Keratinocyte (primary cell): ENCODE results near the gene DNM1. TPM values are rescaled to one million over a fixed set of nuclear protein-coding genes. Genes with fewer than 3 reads are reported as not detected.
A peak's percentile ranks its signal among the peaks of the same experiment; 100 is the strongest.

Source experiments
- DNase-seq: peaks from one replicate; pipeline ENCODE4 v3.0.0-alpha.2; 2011; ENCODE audit warnings: low read depth, missing footprints, low spot score
- FAIRE-seq: peaks from 2 replicates; lab custom pipeline; 2011; peaks lifted over from hg19 to GRCh38; lab: Jason Lieb, UNC
- H2AFZ ChIP-seq: 2 replicates; pipeline ENCODE4 v1.6.0; 2012; ENCODE audit warnings: low read length, control low read depth, inconsistent platforms; ENCODE audit not compliant: control insufficient read depth
- H3K27ac ChIP-seq: 2 replicates; pipeline ENCODE4 v1.5.1; 2011; ENCODE audit warnings: low read length; ENCODE audit not compliant: control insufficient read depth, insufficient read depth
- H3K27me3 ChIP-seq: 3 replicates; pipeline ENCODE4 v1.6.0; 2011; ENCODE audit warnings: low read length; ENCODE audit not compliant: control insufficient read depth, insufficient read depth; ENCODE audit errors: extremely low read depth
- H3K36me3 ChIP-seq, 2 experiments: 2 replicates in 1 of 2; 3 replicates in 1 of 2; pipeline ENCODE4 v1.5.1; 2011; ENCODE audit warnings: low read length in 2 of 2, mild to moderate bottlenecking in 1 of 2; ENCODE audit not compliant: control insufficient read depth in 2 of 2, insufficient read depth in 2 of 2; ENCODE audit errors: extremely low read depth in 1 of 2
- H3K4me1 ChIP-seq: 3 replicates; pipeline ENCODE4 v1.5.1; 2011; ENCODE audit warnings: low read length; ENCODE audit not compliant: control insufficient read depth, insufficient read depth; ENCODE audit errors: extremely low read depth
- H3K4me2 ChIP-seq: 3 replicates; pipeline ENCODE4 v1.6.0; 2011; ENCODE audit warnings: low read depth, low read length; ENCODE audit not compliant: control insufficient read depth, insufficient read depth; ENCODE audit errors: extremely low read depth
- H3K4me3 ChIP-seq, 3 experiments: fragments of 200-600 bp in 1 of 3; sonication (generic) in 1 of 3; 2 replicates in 2 of 3; 3 replicates in 1 of 3; pipeline ENCODE4 v1.5.1; 2011 to 2016; ENCODE audit warnings: low read length in 3 of 3, mild to moderate bottlenecking in 3 of 3, control low read depth in 2 of 3, inconsistent platforms in 1 of 3, low read depth in 1 of 3, mixed read lengths in 1 of 3, mixed run types in 1 of 3, moderate library complexity in 1 of 3; ENCODE audit not compliant: control insufficient read depth in 2 of 3, insufficient read depth in 2 of 3; ENCODE audit errors: extremely low read depth in 1 of 3
- H3K79me2 ChIP-seq: 2 replicates; pipeline ENCODE4 v1.6.0; 2012; ENCODE audit warnings: low read length; ENCODE audit not compliant: control insufficient read depth, insufficient read depth
- H3K9ac ChIP-seq: 3 replicates; pipeline ENCODE4 v1.6.0; 2011; ENCODE audit warnings: low read length; ENCODE audit not compliant: control insufficient read depth, insufficient read depth; ENCODE audit errors: extremely low read depth
- H3K9me1 ChIP-seq: 3 replicates; pipeline ENCODE4 v1.6.0; 2011; ENCODE audit warnings: low read length; ENCODE audit not compliant: control insufficient read depth, insufficient read depth; ENCODE audit errors: extremely low read depth
- H3K9me3 ChIP-seq: 2 replicates; pipeline ENCODE4 v1.5.1; 2012; ENCODE audit warnings: low read depth, low read length; ENCODE audit not compliant: control insufficient read depth
- H4K20me1 ChIP-seq: 3 replicates; pipeline ENCODE4 v1.6.0; 2011; ENCODE audit warnings: low read length; ENCODE audit not compliant: control insufficient read depth, insufficient read depth; ENCODE audit errors: extremely low read depth
- CTCF ChIP-seq, 3 experiments: IDR thresholded peaks in 1 of 3; conservative IDR thresholded peaks in 1 of 3; optimal IDR thresholded peaks in 1 of 3; 2 replicates in 2 of 3; 3 replicates in 1 of 3; pipeline versions ENCODE3 to v1.5.1; 2011; ENCODE audit warnings: low read length in 3 of 3, mild to moderate bottlenecking in 3 of 3, moderate library complexity in 2 of 3, control low read depth in 1 of 3, inconsistent platforms in 1 of 3; ENCODE audit not compliant: insufficient read depth in 2 of 3; ENCODE audit errors: extremely low read depth in 1 of 3
- EZH2 ChIP-seq: IDR thresholded peaks from one replicate; pipeline ENCODE4 v1.6.1; 2012; ENCODE audit warnings: inconsistent platforms, mild to moderate bottlenecking, low read length, moderate library complexity
- dilution Hi-C: fragments of 300-500 bp; cut with MboI; formaldehyde crosslinking; loops from one replicate; pipeline ENCODE4 v1.7.0; 2020; ENCODE audit warnings: low sequenced_read_pairs; ENCODE audit not compliant: extremely low pct_ligation_motif_present
- polyA plus RNA-seq, 5 experiments: library from polyadenylated mRNA; depleted of rRNA in 3 of 5; stranded (reverse) in 3 of 5; stranded (forward) in 1 of 5; unstranded in 1 of 5; fragments of >200 nt; gene quantifications; 1 replicate in 1 of 5; 2 replicates in 3 of 5; 3 replicates in 1 of 5; pipeline versions ENCODE4 v1.2.1 to v1.2.3, GENCODE V29; 2011 to 2012; ENCODE audit warnings: missing spikeins in 2 of 5, low read depth in 1 of 5, low replicate concordance in 1 of 5

The DNM1 gene
- polyA plus RNA-seq, 1 donor (not counting 4 experiments of a cell fraction or from before 2014, with no cell fraction given) = 0.25 TPM

GRCh38 chr9:128190516-128191405 is 12.4 kb upstream of the DNM1 start:
- dilution Hi-C loops = no loop called here

GRCh38 chr9:128191406-128192046 is 11.7 kb upstream of the DNM1 start, which contains the start of gene CIZ1:
CIZ1 (minus strand) TSS chr9:128191572; CDS start chr9:128190857, 715 bp downstream.
- Histone ChIP-seq H3K27me3 (no peaks in the 10 kb centered on the region), H3K9me3 (no peaks in the 10 kb centered on the region), H3K36me3 (peaks cover 8 to 14% of the 10 kb centered on the region in 2 experiments), H3K4me1 (peaks cover 9% of the 10 kb centered on the region), H3K79me2 (peaks cover 13% of the 10 kb centered on the region), H4K20me1 (no peaks in the 10 kb centered on the region), H3K4me3 (peak within 1 kb of the TSS; percentile 64 to 90 (median 85)), H3K4me2 (peak within 1 kb of the TSS; percentile 92), H3K9me1 (no peaks in the 10 kb centered on the region), H3K9ac (peak within 1 kb of the TSS; percentile 84), H3K27ac (peak within 1 kb of the TSS; percentile 52), H2AFZ (peak within 1 kb of the TSS; percentile 87)
- FAIRE-seq (no peak), DNase-seq (no peak)
- dilution Hi-C loops = no loop called here
- TF ChIP-seq CTCF (optimal IDR thresholded peaks at IDR 0.05 in 1 of 3, IDR thresholded peaks at IDR 0.05 in 1 of 3, conservative IDR thresholded peaks at IDR 0.05 in 1 of 3; ENCODE audit: extremely low read depth in 1 of 3, insufficient read depth in 2 of 3, low read length in 3 of 3) (peak; percentile 41 to 77 (median 62)), EZH2 (no peak)

More at GRCh38 chr9:128190516-128191405, 12.4 kb upstream of the DNM1 start:
- peak overlapping the region; percentile 92 for H3K4me2 ChIP-seq
- no peaks in the 10 kb centered on the region for H4K20me1 ChIP-seq
- TF ChIP-seq CTCF (optimal IDR thresholded peaks at IDR 0.05 in 1 of 3, IDR thresholded peaks at IDR 0.05 in 1 of 3, conservative IDR thresholded peaks at IDR 0.05 in 1 of 3; ENCODE audit: extremely low read depth in 1 of 3, insufficient read depth in 2 of 3, low read length in 3 of 3) (no peak), EZH2 (no peak)
- H3K4me1 ChIP-seq = peaks cover 9% of the 10 kb centered on the region
- H3K9me1 ChIP-seq = no peaks in the 10 kb centered on the region
- peaks cover 13% of the 10 kb centered on the region for H3K79me2 ChIP-seq
- H3K27me3 ChIP-seq = no peaks in the 10 kb centered on the region
- peak overlapping the region; percentile 84 for H3K9ac ChIP-seq
- peak overlapping the region; percentile 64 to 90 (median 85) for H3K4me3 ChIP-seq
- no peaks in the 10 kb centered on the region for H3K9me3 ChIP-seq
- FAIRE-seq = no peak
- no peak for DNase-seq
- H2AFZ ChIP-seq = peak overlapping the region; percentile 87
- peaks cover 13 to 14% of the 10 kb centered on the region in 2 experiments for H3K36me3 ChIP-seq
- peak overlapping the region; percentile 52 for H3K27ac ChIP-seq
